ENCODE measurements around the gene HOXB7.

HOXB7 gene

DNA sequence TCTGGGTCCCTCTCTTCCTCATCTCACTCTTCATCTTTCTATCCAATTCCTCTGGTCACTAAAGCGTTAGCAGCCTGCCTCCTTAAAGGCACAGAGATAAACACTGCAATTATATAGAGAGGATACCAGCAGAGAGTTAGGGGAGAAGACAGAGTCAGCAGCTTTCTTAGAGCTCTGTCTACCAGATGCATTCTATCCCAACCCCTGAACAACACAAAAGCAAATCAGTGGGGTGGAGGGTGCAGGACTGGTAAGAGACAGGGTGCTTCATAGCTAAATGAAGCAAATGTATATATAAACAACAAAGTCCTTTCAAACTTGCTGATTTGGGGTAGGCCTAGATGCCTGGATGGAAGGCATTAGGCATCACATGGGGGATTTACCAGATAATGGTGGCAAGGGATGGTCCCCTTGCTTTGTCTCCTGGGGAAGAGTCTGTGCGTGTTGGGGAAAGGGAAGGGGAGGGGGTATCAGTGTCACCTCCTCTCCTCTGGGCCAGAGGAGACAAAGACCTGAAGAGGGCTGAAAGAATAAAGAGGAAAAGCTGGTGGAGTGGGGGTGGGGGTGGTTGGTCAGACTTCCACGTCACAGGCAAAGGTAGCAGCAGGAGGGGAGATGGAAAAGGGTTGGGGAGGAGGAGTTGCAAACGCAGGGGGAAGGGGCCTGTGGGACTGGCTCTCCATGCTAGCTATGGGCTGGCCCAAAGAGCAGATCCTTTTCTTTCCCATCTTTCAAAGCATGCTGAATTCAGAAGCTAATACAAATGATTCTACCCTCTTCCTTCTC is 44.7 kb downstream of the HOXB7 start:
- DNase-seq (ENCODE audit: low read depth), result no peak

GRCh38 chr17:48565022-48565554 is 45.7 kb downstream of the HOXB7 start:
- DNase-seq (ENCODE audit: low read depth), result no peak

DNA sequence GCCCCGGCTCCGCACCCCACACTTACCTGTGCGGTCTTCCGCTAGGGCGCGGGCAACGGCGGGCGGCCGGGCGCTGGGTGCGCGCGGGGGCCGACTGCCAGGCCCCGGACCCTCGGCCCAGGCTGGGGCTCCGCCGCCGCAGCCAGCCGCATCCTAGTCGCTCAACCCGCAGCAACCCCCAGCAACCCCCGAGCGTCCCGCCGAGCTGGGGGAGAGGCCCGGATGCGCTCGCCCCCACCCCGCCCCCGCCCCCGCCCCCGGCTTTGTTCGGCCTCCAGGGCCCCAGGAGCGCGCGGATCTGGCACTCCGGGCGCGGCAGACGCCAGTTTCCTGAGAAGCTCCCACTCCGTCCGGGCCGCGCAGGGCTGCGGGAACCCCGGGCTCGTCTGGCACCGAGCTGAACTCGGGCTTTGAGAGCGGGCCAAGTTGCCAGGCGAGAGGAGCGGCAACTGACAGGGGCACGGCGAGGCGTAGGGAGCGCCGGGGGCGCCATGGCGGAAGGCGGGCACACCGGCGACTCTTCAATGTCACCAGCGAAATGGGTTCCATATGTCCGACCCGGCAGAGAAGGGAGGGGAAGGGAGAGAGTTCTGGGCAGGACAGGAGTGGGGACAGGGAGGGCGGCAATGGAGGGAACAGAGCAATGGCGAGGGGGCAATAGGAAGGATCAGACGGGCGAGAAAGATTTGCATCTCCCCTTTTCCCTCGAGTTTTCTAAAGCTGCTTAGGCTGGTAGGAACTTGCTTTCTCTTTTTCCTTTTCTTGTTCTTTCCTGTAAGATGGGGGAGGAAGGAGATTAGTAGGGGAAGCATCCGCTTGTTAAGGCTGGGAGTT is 46.4 kb downstream of the HOXB7 start:
- no peak for DNase-seq (ENCODE audit: low read depth)

DNA sequence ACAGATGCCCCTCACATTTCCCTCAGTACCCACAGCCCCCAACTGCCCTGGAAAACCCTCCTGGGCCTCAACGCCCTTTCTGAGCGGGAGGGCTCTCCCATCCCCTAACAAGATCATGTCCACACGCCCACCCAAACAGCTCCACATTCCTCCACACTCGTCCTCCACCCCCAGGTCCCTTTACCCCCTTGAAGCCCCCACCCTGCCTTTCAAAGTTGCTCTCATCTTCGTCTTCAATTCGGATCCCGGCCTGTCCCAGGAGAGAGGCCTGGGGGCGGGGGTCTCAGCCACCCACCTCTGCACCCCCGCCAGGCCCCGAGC is 47.0 kb downstream of the HOXB7 start:
- DNase-seq (ENCODE audit: low read depth), result no peak

DNA sequence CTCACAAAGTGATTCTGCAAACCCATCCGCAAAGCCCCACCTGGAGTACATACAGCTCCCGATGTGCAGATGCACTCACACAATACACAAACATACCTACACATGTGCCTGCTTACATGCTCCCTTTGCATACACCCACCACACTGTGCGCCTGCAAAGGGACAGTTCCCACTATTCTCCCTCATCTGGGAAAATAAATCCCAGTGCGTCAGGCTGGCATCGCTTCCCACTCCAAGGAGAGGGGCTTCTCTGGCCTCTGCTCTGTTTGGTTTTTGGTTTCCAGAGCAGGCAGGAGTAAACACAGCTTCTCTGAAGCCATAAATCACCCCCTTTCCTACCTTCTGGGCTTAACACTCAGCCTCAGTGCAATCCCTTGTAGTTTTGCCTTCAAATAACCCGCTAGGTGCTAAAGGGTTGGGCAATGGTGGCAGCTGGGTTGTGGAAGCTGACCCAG is 47.4 kb downstream of the HOXB7 start:
- no peak for DNase-seq (ENCODE audit: low read depth)

DNA sequence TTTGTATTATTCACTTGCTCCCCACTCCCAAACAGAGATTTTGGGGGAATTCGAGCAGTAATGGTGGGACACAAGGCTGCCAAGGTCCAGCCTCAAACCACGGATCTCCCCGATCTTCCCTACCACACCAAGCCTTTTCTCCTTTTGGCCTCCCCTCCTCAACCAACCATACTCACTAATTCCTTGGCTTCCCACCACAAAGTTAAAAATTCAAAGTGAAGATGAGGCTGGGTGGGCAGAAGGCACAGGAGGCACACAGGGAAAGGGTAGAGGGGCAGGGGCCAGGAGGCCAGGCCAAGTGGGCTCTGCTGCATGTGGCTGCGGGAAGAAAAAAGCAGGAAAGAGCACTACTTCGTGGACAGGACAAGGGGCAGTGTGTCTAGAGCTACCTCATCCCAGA is 47.9 kb downstream of the HOXB7 start:
- DNase-seq (ENCODE audit: low read depth), result no peak

- DNase-seq (ENCODE audit: low read depth), result no peak
These were observed 48.7 kb downstream of the HOXB7 start for GRCh38 chr17:48561884-48562810.

GRCh38 chr17:48559840-48560817 is 50.7 kb downstream of the HOXB7 start:
- no peak for DNase-seq (ENCODE audit: low read depth)

DNA sequence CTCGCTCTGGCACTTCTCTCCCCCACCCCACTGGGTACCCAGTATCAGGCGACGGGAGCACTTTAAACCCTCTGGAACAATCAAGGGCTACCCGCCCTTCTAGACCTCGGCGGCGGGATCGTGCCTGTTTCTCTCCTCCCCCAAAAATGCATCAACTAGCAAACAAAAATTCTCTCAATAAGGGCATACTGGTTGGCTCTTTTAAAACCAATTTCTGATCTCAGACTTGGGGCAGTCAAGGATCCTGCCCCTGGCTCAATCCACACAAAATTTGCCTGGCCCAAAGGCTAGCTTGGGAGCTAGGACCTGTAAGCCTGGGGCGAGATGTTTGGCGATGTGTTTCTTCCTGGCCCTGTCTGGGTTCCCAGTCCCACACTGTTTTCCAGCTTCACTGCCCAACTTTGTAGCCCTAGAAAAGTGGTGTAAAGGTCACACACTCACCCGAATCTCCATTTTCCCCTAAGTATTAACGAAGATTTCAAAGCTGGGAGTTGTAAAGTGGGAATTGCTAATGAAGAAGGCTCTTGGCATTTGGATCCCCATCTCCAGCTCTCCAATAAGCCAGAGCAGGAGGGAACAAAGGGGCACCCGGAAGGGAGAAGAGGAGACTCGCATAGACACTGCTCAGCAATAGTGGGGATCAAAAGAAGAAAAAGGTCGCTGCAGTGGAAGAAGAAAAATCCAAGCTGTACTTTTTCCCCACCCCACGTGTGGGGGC is 51.5 kb downstream of the HOXB7 start:
- no peak for DNase-seq (ENCODE audit: low read depth)

DNA sequence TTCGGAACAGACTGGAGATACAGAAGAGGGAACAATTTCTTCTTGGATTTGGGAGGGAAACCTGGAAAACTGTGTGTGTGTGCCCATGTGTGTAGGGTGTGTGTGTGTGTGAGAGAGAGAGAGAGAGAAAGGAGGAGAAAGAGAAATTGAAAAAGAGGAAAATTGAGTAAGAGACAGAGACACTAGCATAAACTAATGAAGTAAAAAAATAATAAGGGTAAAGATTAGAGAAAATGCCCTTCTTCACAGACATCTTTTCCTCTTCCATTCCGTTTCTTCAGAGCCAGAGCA is 52.0 kb downstream of the HOXB7 start:
- DNase-seq (ENCODE audit: low read depth), result no peak

GRCh38 chr17:48558057-48558830 is 52.6 kb downstream of the HOXB7 start:
- no peak for DNase-seq (ENCODE audit: low read depth)

All from HS-27A (cell line).